Measurements from ENCODE around the gene OR2AG2. TPM values are rescaled to one million over a fixed set of nuclear protein-coding genes. Genes with fewer than 3 reads are reported as not detected.
"Not testable (repeated sequence)": the region's sequence is repeated elsewhere in the genome, so short reads cannot be mapped to it uniquely, and the experiment has no call there.

Gene OR2AG2
- total RNA-seq, 1 donor from 2014 or later = 0.27 TPM

GRCh38 chr11:6813656-6814055 is 41.9 kb upstream of the OR2AG2 start:
- Histone ChIP-seq H3K4me3 (ENCODE audit: insufficient read depth, low read depth, low read length) (no peak overlapping the region), H4K20me1 (ENCODE audit: insufficient read depth, low read length) (no peaks in the 10 kb centered on the region), H3K79me2 (ENCODE audit: insufficient read depth, low read length) (no peaks in the 10 kb centered on the region), H3K4me1 (ENCODE audit: insufficient read depth, low read length) (no peaks in the 10 kb centered on the region), H3K4me2 (ENCODE audit: low read length) (no peak overlapping the region), H3K27me3 (ENCODE audit: insufficient read depth, low read length) (no peaks in the 10 kb centered on the region), H2AFZ (ENCODE audit: low read depth, low read length) (no peak overlapping the region), H3K9ac (ENCODE audit: low read length) (no peak overlapping the region), H3K9me3 (ENCODE audit: insufficient read depth, low read depth, low read length) (no peaks in the 10 kb centered on the region), H3K36me3 (ENCODE audit: insufficient read depth, low read length) (no peaks in the 10 kb centered on the region), H3K27ac (ENCODE audit: low read depth, low read length) (no peak overlapping the region)
- FAIRE-seq = no peak
- no peaks in the 10 kb centered on the region for H3K36me3 Mint-ChIP-seq (ENCODE audit: low read depth, unreplicated experiment)
- H3K4me3 Mint-ChIP-seq (ENCODE audit: unreplicated experiment) = no peak overlapping the region
- H3K9me3 Mint-ChIP-seq (ENCODE audit: unreplicated experiment) = peaks cover 4% of the 10 kb centered on the region
- no peaks in the 10 kb centered on the region for H3K27me3 Mint-ChIP-seq (ENCODE audit: low read depth, unreplicated experiment)
- DNase-seq (ENCODE audit: low read depth) = no peak
- TF ChIP-seq EZH2 (IDR thresholded peaks at IDR 0.05; ENCODE audit: insufficient read depth, low read length) (no peak), CTCF (IDR thresholded peaks at IDR 0.05; ENCODE audit: insufficient read depth, low read depth, low read length) (no peak)
- H3K27ac Mint-ChIP-seq (ENCODE audit: unreplicated experiment) = no peak overlapping the region
- H3K4me1 Mint-ChIP-seq (ENCODE audit: low read depth, unreplicated experiment) = no peaks in the 10 kb centered on the region

DNA sequence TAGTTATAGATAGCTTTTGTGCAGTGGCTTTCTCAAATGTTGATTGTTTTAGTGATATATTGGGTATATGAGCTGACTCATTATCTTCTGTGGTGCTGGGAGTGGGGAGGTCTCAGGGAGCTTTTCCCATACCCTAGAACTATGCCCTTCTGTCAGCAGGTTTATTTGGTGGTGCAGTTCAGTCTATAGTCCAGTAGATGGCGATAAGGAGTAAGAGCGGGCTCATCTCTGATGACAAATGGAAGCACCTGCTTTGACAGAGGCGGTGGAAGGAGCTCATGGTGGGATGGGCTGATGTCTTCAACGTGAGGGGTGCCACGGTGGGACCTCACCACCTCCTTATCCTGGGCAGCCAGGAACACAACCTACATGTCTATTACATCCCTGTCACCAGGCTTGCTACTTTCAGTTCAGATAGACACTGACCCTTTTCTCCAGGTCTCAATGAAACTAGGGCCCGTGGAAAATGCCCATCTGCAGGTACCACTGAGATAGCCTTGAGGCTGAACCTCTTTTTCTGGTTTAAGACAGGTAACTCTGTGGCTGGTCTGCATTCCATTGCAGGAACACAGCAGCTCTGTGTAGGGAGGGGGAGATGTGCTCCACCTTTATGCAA is 40.7 kb upstream of the OR2AG2 start:
- no peaks in the 10 kb centered on the region for H3K9me3 ChIP-seq (ENCODE audit: insufficient read depth, low read depth, low read length)
- H3K4me1 ChIP-seq (ENCODE audit: insufficient read depth, low read length) = no peaks in the 10 kb centered on the region
- Mint-ChIP-seq H3K4me1 (ENCODE audit: low read depth, unreplicated experiment) (no peaks in the 10 kb centered on the region), H3K4me3 (ENCODE audit: unreplicated experiment) (no peak overlapping the region), H3K27ac (ENCODE audit: unreplicated experiment) (no peak overlapping the region), H3K9me3 (ENCODE audit: unreplicated experiment) (peaks cover 4% of the 10 kb centered on the region), H3K27me3 (ENCODE audit: low read depth, unreplicated experiment) (no peaks in the 10 kb centered on the region), H3K36me3 (ENCODE audit: low read depth, unreplicated experiment) (no peaks in the 10 kb centered on the region)
- no peak overlapping the region for H3K27ac ChIP-seq (ENCODE audit: low read depth, low read length)
- H3K4me2 ChIP-seq (ENCODE audit: low read length) = no peak overlapping the region
- H3K9ac ChIP-seq (ENCODE audit: low read length) = no peak overlapping the region
- H4K20me1 ChIP-seq (ENCODE audit: insufficient read depth, low read length) = no peaks in the 10 kb centered on the region
- H3K36me3 ChIP-seq (ENCODE audit: insufficient read depth, low read length) = no peaks in the 10 kb centered on the region
- H3K4me3 ChIP-seq (ENCODE audit: insufficient read depth, low read depth, low read length) = no peak overlapping the region
- FAIRE-seq (peak; percentile 26), DNase-seq (ENCODE audit: low read depth) (peak; percentile 7)
- TF ChIP-seq CTCF (IDR thresholded peaks at IDR 0.05; ENCODE audit: insufficient read depth, low read depth, low read length) (peak; percentile 89), EZH2 (IDR thresholded peaks at IDR 0.05; ENCODE audit: insufficient read depth, low read length) (no peak)
- H2AFZ ChIP-seq (ENCODE audit: low read depth, low read length) = no peak overlapping the region
- H3K79me2 ChIP-seq (ENCODE audit: insufficient read depth, low read length) = no peaks in the 10 kb centered on the region
- no peaks in the 10 kb centered on the region for H3K27me3 ChIP-seq (ENCODE audit: insufficient read depth, low read length)

GRCh38 chr11:6801075-6801474 is 29.3 kb upstream of the OR2AG2 start:
- not testable (repeated sequence) for H3K9me3 Mint-ChIP-seq (ENCODE audit: unreplicated experiment); H3K27ac ChIP-seq (ENCODE audit: low read depth, low read length); H3K4me2 ChIP-seq (ENCODE audit: low read length); H3K9ac ChIP-seq (ENCODE audit: low read length); H3K9me3 ChIP-seq (ENCODE audit: insufficient read depth, low read depth, low read length); H3K4me1 Mint-ChIP-seq (ENCODE audit: low read depth, unreplicated experiment); H3K36me3 ChIP-seq (ENCODE audit: insufficient read depth, low read length); H3K4me1 ChIP-seq (ENCODE audit: insufficient read depth, low read length); H3K4me3 Mint-ChIP-seq (ENCODE audit: unreplicated experiment); H3K27me3 Mint-ChIP-seq (ENCODE audit: low read depth, unreplicated experiment); H4K20me1 ChIP-seq (ENCODE audit: insufficient read depth, low read length); H3K4me3 ChIP-seq (ENCODE audit: insufficient read depth, low read depth, low read length); H3K27ac Mint-ChIP-seq (ENCODE audit: unreplicated experiment); DNase-seq (ENCODE audit: low read depth); H3K27me3 ChIP-seq (ENCODE audit: insufficient read depth, low read length); FAIRE-seq; H2AFZ ChIP-seq (ENCODE audit: low read depth, low read length); H3K36me3 Mint-ChIP-seq (ENCODE audit: low read depth, unreplicated experiment); H3K79me2 ChIP-seq (ENCODE audit: insufficient read depth, low read length)
